A549 (cell line): ENCODE results near the gene CMIP.

Experiments used
- BHLHE40 ChIP-seq: IDR thresholded peaks from 2 replicates; pipeline ENCODE4 v1.6.1; 2012; ENCODE audit warnings: low read depth, low read length, inconsistent platforms
- CHD2 ChIP-seq: fragments of 150-350 bp; IDR thresholded peaks from 2 replicates; pipeline ENCODE4 v1.6.1; 2014; ENCODE audit warnings: low read length; ENCODE audit not compliant: partially characterized antibody
- CTCF ChIP-seq: fragments of >200 bp; sonication (Bioruptor Twin); formaldehyde crosslinking; IDR thresholded peaks from 3 replicates; pipeline ENCODE4 v1.5.1; 2016
- EHMT2 ChIP-seq: fragments of 200-600 bp; sonication (generic); IDR thresholded peaks from 2 replicates; pipeline ENCODE4 v1.6.1; 2016; ENCODE audit warnings: antibody characterized with exemption, low read depth, mild to moderate bottlenecking, moderate library complexity
- EP300 ChIP-seq, 2 experiments: fragments of >200 bp; sonication (Bioruptor Twin); formaldehyde crosslinking; IDR thresholded peaks; 2 replicates in 1 of 2; 3 replicates in 1 of 2; pipeline ENCODE4 v1.6.1; 2016 to 2017
- NPAS2 ChIP-seq: fragments of 250-450 bp; sonication (Bioruptor Pico); IDR thresholded peaks from 2 replicates; pipeline ENCODE4 v1.8.0; 2022; ENCODE audit warnings: mild to moderate bottlenecking, moderate library complexity, borderline replicate concordance
- POLR2A ChIP-seq: IDR thresholded peaks from 2 replicates; pipeline ENCODE4 v1.6.1; 2012; ENCODE audit warnings: mild to moderate bottlenecking, low read length
- RAD21 ChIP-seq, 2 experiments: fragments of >200 bp in 1 of 2; sonication (Bioruptor Twin) in 1 of 2; formaldehyde crosslinking in 1 of 2; IDR thresholded peaks in 1 of 2; conservative IDR thresholded peaks in 1 of 2; 2 replicates in 1 of 2; 3 replicates in 1 of 2; pipeline ENCODE4 v1.6.1; 2012 to 2018; ENCODE audit warnings: inconsistent platforms in 1 of 2
- RNF2 ChIP-seq: fragments of 200-600 bp; sonication (generic); IDR thresholded peaks from 2 replicates; pipeline ENCODE4 v1.6.1; 2016; ENCODE audit warnings: low read depth, mild to moderate bottlenecking, antibody characterized with exemption, moderate library complexity, borderline replicate concordance
- SREBF2 ChIP-seq: fragments of 450-650 bp; IDR thresholded peaks from 2 replicates; pipeline ENCODE4 v1.6.1; 2014; ENCODE audit warnings: mild to moderate bottlenecking, moderate library complexity
- TF ChIP-seq, protein P1 (sequence below): fragments of 200-600 bp; sonication (generic); IDR thresholded peaks from 2 replicates; pipeline ENCODE4 v1.6.1; 2016; ENCODE audit warnings: antibody characterized with exemption, mild to moderate bottlenecking, moderate library complexity
- TF ChIP-seq, protein P2 (sequence below): fragments of 150-350 bp; IDR thresholded peaks from 2 replicates; pipeline ENCODE4 v1.6.1; 2014; ENCODE audit warnings: low read depth, mild to moderate bottlenecking, low read length
- TF ChIP-seq, protein P3 (sequence below): fragments of 250-450 bp; sonication (Bioruptor Pico); IDR thresholded peaks from 2 replicates; pipeline ENCODE4 v1.5.0; 2021; ENCODE audit warnings: mild to moderate bottlenecking, moderate library complexity, borderline replicate concordance

DNA sequence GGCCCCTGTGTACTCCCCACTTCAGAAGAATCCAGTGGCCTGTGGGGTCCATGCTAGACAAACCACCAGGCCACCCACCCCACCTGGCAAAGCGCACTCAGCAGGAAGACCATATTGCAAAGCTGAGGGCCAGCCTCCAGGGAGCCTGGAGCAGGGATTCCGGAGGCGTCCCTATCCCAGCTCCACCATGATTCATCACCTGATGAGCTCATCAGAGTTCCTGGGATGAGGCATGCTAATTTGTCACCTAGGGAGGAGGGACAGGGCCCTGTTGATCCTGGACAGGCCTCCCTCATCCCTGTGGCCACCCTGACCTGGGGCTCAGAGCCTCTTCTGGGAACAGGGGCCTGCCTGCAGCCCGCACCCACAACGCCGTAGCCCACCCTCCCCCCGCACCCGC lies 202.9 kb downstream of the CMIP start:
- TF ChIP-seq POLR2A (no peak), RAD21 (conservative IDR thresholded peaks at IDR 0.05 in 1 of 2, IDR thresholded peaks at IDR 0.05 in 1 of 2) (no peak), NPAS2 (no peak), CTCF (no peak), BHLHE40 (no peak), RNF2 (no peak), SREBF2 (no peak), EP300 (IDR thresholded peaks at IDR 0.05) (no peak), CHD2 (no peak), EHMT2 (no peak)
- TF ChIP-seq, protein P1, sequence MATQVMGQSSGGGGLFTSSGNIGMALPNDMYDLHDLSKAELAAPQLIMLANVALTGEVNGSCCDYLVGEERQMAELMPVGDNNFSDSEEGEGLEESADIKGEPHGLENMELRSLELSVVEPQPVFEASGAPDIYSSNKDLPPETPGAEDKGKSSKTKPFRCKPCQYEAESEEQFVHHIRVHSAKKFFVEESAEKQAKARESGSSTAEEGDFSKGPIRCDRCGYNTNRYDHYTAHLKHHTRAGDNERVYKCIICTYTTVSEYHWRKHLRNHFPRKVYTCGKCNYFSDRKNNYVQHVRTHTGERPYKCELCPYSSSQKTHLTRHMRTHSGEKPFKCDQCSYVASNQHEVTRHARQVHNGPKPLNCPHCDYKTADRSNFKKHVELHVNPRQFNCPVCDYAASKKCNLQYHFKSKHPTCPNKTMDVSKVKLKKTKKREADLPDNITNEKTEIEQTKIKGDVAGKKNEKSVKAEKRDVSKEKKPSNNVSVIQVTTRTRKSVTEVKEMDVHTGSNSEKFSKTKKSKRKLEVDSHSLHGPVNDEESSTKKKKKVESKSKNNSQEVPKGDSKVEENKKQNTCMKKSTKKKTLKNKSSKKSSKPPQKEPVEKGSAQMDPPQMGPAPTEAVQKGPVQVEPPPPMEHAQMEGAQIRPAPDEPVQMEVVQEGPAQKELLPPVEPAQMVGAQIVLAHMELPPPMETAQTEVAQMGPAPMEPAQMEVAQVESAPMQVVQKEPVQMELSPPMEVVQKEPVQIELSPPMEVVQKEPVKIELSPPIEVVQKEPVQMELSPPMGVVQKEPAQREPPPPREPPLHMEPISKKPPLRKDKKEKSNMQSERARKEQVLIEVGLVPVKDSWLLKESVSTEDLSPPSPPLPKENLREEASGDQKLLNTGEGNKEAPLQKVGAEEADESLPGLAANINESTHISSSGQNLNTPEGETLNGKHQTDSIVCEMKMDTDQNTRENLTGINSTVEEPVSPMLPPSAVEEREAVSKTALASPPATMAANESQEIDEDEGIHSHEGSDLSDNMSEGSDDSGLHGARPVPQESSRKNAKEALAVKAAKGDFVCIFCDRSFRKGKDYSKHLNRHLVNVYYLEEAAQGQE, result no peak
- TF ChIP-seq, protein P2, sequence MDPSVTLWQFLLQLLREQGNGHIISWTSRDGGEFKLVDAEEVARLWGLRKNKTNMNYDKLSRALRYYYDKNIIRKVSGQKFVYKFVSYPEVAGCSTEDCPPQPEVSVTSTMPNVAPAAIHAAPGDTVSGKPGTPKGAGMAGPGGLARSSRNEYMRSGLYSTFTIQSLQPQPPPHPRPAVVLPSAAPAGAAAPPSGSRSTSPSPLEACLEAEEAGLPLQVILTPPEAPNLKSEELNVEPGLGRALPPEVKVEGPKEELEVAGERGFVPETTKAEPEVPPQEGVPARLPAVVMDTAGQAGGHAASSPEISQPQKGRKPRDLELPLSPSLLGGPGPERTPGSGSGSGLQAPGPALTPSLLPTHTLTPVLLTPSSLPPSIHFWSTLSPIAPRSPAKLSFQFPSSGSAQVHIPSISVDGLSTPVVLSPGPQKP, result no peak
- TF ChIP-seq, protein P3, sequence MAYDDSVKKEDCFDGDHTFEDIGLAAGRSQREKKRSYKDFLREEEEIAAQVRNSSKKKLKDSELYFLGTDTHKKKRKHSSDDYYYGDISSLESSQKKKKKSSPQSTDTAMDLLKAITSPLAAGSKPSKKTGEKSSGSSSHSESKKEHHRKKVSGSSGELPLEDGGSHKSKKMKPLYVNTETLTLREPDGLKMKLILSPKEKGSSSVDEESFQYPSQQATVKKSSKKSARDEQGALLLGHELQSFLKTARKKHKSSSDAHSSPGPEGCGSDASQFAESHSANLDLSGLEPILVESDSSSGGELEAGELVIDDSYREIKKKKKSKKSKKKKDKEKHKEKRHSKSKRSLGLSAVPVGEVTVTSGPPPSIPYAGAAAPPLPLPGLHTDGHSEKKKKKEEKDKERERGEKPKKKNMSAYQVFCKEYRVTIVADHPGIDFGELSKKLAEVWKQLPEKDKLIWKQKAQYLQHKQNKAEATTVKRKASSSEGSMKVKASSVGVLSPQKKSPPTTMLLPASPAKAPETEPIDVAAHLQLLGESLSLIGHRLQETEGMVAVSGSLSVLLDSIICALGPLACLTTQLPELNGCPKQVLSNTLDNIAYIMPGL, result no peak
